ENCODE measurements around the gene MACROD1.

DNA sequence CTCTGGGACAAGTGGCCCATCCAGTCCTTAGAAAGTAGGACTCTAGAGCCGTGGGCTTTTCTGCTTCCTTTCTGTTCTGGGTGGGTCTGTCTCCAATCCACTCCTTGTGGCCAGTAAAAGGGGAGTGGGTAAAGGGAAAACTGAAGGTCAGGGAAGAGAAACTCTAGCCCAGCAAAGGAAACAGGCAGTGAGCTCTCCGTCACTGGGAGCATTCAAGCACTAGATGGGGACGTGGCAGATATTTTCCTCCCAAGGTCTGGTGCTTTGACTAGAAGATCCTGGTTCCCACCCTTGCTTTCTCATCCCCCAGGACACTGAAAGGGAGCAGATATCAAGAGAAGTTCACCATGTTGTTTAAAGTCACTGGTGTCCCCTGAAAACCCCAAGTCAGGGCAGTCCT lies 42.2 kb downstream of the MACROD1 start:
- TF ChIP-seq, protein P1, sequence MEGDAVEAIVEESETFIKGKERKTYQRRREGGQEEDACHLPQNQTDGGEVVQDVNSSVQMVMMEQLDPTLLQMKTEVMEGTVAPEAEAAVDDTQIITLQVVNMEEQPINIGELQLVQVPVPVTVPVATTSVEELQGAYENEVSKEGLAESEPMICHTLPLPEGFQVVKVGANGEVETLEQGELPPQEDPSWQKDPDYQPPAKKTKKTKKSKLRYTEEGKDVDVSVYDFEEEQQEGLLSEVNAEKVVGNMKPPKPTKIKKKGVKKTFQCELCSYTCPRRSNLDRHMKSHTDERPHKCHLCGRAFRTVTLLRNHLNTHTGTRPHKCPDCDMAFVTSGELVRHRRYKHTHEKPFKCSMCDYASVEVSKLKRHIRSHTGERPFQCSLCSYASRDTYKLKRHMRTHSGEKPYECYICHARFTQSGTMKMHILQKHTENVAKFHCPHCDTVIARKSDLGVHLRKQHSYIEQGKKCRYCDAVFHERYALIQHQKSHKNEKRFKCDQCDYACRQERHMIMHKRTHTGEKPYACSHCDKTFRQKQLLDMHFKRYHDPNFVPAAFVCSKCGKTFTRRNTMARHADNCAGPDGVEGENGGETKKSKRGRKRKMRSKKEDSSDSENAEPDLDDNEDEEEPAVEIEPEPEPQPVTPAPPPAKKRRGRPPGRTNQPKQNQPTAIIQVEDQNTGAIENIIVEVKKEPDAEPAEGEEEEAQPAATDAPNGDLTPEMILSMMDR (IDR thresholded peaks at IDR 0.05), result no peak
- TF ChIP-seq POLR2A (IDR thresholded peaks at IDR 0.05), result no peak

All from adrenal gland (tissue), 5 donors.